Stimulated activated naive CD8-positive, alpha-beta T cell treated with anti-CD3 and anti-CD28 coated beads, Interleukin-15, Interleukin-2, amounts not matched to agents 100 U/mL and 50 U/mL, for 24 hours (primary cell): ENCODE data around the gene GALNT9.
"Not testable (repeated sequence)": the region's sequence is repeated elsewhere in the genome, so short reads cannot be mapped to it uniquely, and the experiment has no call there.

Experiments used
- ATAC-seq: fragments of 150-1000 bp; cut with Tn5 transposase; one replicate; pipeline ENCODE4 v1.10.0; 2021
- DNase-seq: peaks from one replicate; pipeline ENCODE4 v3.0.0; 2021

Gene GALNT9

GRCh38 chr12:132229193-132229760, 100.1 kb downstream of the GALNT9 start:
- ATAC-seq (no peak), DNase-seq (no peak)

DNA sequence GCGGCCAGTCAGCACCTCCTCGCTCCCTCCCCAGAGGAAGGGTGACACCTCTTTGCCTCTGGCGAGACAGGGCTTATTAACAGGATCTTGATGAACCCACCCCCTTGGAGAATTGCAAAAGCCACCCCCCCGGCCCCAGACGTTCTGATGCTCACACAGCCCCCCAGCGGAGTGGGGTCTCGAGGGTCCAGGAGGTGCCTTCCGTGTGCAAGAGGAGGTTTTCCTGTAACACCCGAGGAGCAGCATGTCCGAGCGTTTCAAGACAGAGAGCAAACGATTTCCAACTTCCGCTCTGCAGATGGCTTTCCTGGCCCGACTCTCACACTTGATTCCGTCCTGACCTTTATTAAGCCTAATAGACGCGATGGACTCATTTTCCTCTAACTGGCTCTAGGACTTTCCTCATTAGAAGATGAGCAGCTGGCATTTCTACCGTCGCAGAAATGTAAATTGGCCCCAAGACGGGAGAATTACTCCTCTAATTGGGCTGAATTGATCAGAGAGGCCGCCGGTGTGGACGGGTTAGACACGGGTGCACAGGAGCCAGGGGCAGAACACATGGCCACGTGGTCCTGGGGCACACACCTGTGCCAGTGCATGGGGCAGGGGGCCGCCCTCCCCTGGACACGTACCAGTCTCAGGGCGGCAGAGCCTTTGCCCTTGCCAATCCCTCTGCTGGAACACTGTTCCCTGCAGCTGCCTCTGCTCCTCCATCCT, 100.8 kb downstream of the GALNT9 start:
- DNase-seq, result no peak
- no peak for ATAC-seq

DNA sequence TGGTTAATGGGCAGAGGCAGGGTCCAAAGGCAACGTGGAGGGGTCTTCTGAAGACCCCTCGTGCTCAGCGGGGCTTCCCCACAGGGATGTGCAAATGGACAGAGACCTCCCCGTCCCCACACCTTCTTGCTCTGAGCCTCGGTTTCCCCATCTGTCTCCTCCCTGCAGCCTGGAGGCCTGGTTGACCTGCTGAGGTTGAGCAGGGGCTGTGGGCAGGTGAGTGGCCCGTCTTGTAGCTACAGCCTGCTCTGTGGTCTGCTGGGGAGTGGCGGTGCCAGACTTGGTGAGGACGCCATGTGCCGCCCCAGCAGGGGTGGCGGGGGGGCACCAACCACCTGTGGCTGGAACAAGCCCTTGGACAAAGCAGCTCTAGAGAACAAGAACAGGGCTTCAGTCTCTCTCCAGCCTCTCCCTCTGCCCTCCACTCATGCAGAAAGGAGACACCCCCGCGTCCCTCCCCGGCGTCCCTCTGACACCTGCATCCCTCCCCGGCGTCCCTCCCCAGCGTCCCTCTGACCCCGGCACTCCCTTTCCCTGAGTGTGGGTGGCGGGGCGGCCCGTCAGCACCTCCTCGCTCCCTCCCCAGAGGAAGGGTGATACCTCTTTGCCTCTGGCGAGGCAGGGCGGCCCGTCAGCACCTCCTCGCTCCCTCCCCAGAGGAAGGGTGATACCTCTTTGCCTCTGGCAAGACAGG, 101.5 kb downstream of the GALNT9 start:
- no peak for ATAC-seq
- DNase-seq, result no peak

- ATAC-seq, result no peak
- no peak for DNase-seq
Measured at GRCh38 chr12:132227118-132227517, 102.3 kb downstream of the GALNT9 start.

DNA sequence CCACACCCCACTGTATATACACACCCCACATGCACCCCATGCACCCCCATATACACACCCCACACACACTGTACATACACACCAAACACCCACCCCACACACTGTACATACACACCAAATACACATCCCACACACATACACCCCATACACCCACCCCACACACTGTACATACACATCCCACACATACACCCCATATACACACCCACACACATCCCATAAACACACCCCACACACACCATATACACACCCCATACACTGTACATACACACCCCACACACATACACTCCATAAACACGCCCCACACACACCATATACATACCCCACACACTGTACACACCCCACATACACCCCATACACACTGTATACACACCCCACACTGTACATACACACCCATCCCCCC, 102.8 kb downstream of the GALNT9 start:
- no peak for ATAC-seq
- no peak for DNase-seq

DNA sequence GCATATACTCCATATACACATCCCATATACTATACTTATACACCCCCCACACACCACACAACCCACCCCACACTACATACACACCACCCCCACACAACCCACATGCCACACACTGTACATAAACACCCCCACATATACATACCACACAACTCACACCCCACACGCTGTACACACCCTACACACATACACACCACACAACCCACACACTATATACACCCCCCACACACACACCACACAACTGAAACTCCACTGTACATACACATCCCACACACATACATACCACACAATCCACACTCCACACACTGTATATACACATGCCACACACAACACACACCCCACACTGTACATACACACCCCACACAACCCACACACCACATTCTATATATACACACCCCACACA, 104.2 kb downstream of the GALNT9 start:
- ATAC-seq (no peak), DNase-seq (no peak)

- no peak for DNase-seq
Measured at GRCh38 chr12:132224484-132224883, 104.9 kb downstream of the GALNT9 start.

DNA sequence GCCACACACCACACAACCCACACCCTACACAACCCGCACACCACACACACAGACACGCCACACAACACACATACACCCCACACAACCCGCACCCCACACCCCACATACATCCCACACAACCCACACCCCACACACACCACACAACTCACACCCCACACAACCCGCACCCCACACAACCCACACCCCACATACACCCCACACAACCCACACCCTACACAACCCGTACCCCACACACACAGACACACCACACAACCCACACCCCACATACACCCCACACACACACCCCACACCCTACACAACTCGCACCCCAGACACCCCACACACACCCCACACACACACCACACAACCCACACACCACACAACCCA, 106.6 kb downstream of the GALNT9 start:
- DNase-seq, result no peak
- ATAC-seq, result peak; percentile 28

More at GRCh38 chr12:132224484-132224883, 104.9 kb downstream of the GALNT9 start:
- no peak for ATAC-seq

DNA sequence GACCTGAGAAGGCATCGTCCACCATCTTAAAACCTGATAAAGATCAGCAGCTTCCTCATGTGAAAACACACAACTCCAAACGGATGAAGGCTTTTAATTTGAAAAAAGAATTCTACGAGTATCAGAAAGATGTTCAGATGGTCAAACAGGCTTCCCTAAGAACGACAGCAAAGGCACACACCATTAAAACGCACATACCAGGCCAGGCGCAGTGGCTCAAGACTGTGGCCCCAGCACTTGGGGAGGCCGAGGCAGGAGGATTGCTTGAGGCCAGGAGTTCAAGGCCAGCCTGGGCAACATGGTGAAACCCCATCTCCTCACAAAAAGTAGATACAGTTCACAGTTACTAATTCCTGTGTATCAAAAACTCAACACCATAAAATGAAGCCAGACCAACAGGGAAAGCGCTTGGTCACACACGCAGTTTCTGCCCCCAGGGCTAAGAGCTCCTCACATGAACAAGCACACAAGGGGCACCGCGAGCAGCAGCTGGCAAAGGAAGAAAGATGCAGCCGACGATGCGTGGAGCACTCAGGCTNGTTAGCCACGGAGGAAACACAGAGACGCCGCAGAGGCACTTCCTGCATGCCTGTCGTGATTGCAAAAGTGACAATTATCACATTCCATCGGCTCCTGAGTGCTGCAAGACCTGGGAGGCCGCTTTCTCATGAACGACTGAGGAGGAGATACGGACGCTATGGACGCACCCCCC, 107.1 kb downstream of the GALNT9 start:
- DNase-seq (no peak), ATAC-seq (no peak)

DNA sequence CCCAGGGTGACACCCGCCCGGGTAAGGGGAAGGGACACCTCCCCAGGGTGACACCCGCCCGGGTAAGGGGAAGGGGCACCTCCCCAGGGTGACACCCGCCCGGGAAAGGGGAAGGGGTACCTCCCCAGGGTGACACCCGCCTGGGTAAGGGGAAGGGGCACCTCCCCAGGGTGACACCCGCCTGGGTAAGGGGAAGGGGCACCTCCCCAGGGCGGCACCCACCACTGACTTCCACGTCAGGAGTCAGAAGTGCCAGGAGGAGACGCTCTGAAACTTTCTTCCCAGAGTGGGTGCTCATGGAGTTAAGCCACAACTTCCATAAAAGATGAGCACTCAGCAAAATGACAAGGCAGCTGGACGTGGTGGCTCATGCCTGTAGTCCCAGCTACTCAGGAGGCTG, 109.6 kb downstream of the GALNT9 start:
- ATAC-seq, DNase-seq: not testable (repeated sequence)

DNA sequence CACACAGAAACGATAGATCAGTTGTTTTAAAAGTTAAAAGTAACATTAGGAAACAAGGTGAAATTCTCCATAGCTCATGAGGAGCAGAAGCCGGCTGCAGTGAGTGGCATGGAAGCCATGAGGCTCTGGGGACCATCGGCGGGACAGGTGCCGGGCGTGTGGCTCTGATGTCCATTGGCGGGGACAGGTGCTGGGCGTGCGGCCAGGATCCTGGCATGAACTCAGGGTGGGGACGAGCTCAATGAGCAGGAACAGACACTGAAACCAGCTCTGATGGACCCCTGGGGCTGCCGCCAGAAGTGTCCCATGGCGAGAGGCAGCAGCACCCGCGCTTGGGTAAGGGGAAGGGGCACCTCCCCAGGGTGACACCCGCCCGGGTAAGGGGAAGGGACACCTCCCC, 110.1 kb downstream of the GALNT9 start:
- DNase-seq (no peak), ATAC-seq (no peak)

- DNase-seq, result peak; percentile 24
- no peak for ATAC-seq
Measured at GRCh38 chr12:132218915-132219314, 110.5 kb downstream of the GALNT9 start.

DNA sequence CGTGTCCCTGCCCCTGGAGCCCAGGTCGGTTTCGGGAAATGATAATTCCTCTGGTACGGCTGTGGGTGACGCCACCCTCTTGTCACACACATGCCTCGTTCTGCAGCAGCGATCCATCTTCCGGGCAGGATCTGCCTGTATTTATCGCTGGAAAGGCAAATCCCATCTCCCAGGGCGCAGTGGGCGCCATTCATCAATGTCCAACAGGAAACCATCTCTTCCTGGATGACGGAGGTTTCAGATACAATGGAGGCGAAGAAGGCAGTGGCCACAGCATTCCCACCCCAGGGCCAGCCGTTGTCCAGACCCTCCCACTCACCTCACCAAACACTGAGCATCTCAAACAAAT, 110.9 kb downstream of the GALNT9 start:
- DNase-seq, result no peak
- no peak for ATAC-seq

GRCh38 chr12:132217800-132218526, 111.4 kb downstream of the GALNT9 start:
- ATAC-seq (no peak), DNase-seq (no peak)

DNA sequence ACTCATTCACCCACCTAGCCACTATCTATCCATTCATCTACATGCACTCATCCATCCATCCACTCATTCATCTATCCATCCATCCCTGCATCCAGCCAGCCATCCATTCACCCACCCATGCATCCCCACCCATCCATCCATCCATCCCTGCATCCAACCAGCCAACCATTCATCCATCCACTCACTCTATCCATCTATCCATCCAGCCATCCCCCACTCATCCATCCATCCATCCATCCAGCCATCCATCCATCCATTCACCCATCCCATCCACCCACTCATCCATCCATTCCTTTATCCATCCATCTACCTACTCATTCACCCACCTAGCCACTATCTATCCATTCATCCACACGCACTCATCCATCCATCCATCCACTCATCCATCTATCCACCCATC, 112.0 kb downstream of the GALNT9 start:
- no peak for ATAC-seq

DNA sequence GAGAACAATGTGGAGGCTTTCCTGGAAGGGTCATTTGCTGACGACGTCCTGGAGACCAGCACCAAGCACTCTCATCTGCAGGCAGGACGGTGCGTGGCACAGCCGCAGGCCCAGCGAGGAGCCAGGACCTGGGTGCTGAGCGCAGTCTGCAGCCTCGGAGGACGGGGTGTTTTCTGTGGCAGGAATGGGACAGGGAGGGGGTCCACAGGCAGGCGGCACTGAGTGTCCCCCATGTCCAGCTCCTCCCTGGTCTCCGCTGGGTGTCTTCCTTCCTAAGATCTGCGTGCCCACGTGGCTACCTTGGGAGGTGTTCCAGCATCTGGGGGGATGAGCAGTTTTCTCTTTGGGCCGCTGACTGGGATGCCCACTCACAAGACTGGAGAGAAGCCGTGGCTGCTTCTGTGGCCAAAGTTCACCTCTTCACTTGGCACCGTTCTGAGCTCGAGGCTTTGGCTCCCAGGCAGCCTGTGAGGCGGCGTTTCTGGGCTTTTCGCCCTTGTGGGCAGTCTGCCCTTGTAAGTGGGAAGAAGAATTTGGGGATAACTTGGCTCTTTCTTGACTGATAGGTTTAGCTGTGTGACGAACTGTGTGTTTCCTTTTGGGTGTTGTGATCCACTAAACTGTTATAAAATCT, 112.9 kb downstream of the GALNT9 start:
- ATAC-seq, result no peak
- DNase-seq, result no peak

More for the DNA sequence above, 112.0 kb downstream of the GALNT9 start:
- no peak for DNase-seq

DNA sequence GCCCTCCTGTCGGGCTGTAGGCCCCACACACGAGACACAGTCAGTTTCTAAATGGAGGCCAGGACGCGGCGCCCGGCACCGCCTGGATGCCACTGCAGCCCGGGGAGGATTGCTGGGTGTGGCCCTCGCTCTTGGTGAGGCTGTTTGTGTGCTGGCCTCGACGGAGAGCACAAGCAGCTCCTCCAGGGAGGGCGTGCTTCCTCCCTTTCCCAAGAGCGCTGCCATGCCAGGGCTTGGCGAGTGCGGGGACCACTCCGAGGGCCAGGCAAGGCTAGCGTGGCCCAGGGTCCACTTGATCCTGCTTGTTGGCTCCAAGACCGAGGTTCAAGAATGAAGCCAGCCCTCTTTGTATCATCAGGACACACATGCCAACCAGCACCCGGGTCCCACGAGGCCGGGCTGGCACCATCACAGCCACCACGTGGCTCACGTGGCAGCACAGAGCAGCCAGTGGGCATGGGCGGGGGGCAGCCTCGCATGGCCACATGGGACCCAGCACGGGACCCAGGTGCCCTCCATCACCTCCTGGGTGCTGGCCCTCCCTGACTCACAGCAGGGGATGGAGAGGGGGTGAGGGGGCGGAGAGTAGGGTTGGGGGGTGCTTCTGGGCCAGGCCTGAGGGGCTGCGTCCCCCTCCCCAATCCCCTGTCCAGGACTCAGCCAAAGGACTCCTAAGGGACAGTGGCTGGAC, 113.9 kb downstream of the GALNT9 start:
- ATAC-seq, result no peak
- no peak for DNase-seq

DNA sequence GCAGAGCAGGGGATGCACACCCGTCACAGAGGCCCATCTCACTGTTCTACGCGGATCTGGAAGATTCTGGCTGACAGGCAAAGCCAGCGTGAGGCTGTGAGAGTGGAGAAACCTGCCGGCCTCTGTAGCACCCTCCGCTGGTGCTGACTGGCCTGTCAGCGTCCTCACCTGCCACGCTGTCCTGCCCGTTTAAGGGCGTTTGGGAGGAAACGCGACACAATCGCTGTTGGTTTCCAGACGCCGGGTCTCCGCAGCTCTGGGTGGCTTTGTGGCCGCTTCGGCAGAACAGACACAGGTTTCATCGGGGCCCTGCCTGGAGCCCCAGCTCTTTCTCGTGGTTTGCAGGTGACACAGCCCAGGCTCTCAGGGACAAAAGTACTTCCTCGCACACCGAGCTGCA, 114.5 kb downstream of the GALNT9 start:
- DNase-seq, result no peak
- ATAC-seq, result peak; percentile 25

- ATAC-seq (no peak), DNase-seq (no peak)
Measured at GRCh38 chr12:132214161-132214476, 115.3 kb downstream of the GALNT9 start.

GRCh38 chr12:132213359-132214160, 115.8 kb downstream of the GALNT9 start:
- DNase-seq (no peak), ATAC-seq (peak; percentile 19)

- ATAC-seq (no peak), DNase-seq (no peak)
Measured at GRCh38 chr12:132211816-132212215, 117.6 kb downstream of the GALNT9 start.
